HG03378 (cell line): ENCODE data around the gene TAF1B.
"Not testable (repeated sequence)": the region's sequence is repeated elsewhere in the genome, so short reads cannot be mapped to it uniquely, and the experiment has no call there.

Source experiments
- ATAC-seq: cut with Tn5 transposase; IDR thresholded peaks from one replicate; pipeline ENCODE4 v1.9.1; 2021; ENCODE audit warnings: mild to moderate bottlenecking, moderate library complexity; ENCODE audit not compliant: unreplicated experiment

Gene TAF1B

GRCh38 chr2:9879455-9880194 lies 36.4 kb downstream of the TAF1B start:
- no peak for ATAC-seq

GRCh38 chr2:9883897-9884296 lies 40.6 kb downstream of the TAF1B start:
- ATAC-seq, result no peak

GRCh38 chr2:9884436-9884835 lies 41.2 kb downstream of the TAF1B start:
- no peak for ATAC-seq

- ATAC-seq, result no peak
Observed at GRCh38 chr2:9885036-9885684, 41.9 kb downstream of the TAF1B start.

- no peak for ATAC-seq
Observed at GRCh38 chr2:9887513-9887912, 44.2 kb downstream of the TAF1B start.

- ATAC-seq, result no peak
Observed at GRCh38 chr2:9889812-9890261, 46.6 kb downstream of the TAF1B start.

- no peak for ATAC-seq
Observed at GRCh38 chr2:9892236-9892635, 49.0 kb downstream of the TAF1B start.

- ATAC-seq, result no peak
Observed at GRCh38 chr2:9895669-9896590, 52.7 kb downstream of the TAF1B start.

- no peak for ATAC-seq
Observed at GRCh38 chr2:9897331-9897737, 54.1 kb downstream of the TAF1B start.

- no peak for ATAC-seq
Observed at GRCh38 chr2:9897846-9898245, 54.6 kb downstream of the TAF1B start.

- no peak for ATAC-seq
Observed at GRCh38 chr2:9905413-9905812, 62.1 kb downstream of the TAF1B start.

- ATAC-seq, result no peak
Observed at GRCh38 chr2:9907402-9907801, 64.1 kb downstream of the TAF1B start.

- ATAC-seq, result no peak
Observed at GRCh38 chr2:9908639-9909038, 65.4 kb downstream of the TAF1B start.

GRCh38 chr2:9909106-9909505 lies 65.8 kb downstream of the TAF1B start:
- no peak for ATAC-seq

GRCh38 chr2:9910699-9911098 lies 67.4 kb downstream of the TAF1B start:
- no peak for ATAC-seq

GRCh38 chr2:9912468-9912867 lies 69.2 kb downstream of the TAF1B start:
- ATAC-seq, result no peak

GRCh38 chr2:9914384-9915065 lies 71.3 kb downstream of the TAF1B start:
- peak; percentile 96 for ATAC-seq

GRCh38 chr2:9918275-9918674 lies 75.0 kb downstream of the TAF1B start:
- no peak for ATAC-seq

GRCh38 chr2:9919512-9919911 lies 76.2 kb downstream of the TAF1B start:
- ATAC-seq, result no peak

- not testable (repeated sequence) for ATAC-seq
Observed at GRCh38 chr2:9927020-9927419, 83.7 kb downstream of the TAF1B start.

- ATAC-seq, result no peak
Observed at GRCh38 chr2:9937258-9937657, 94.0 kb downstream of the TAF1B start.
